Left hindlimb (tissue), 1 donor: Measurements from ENCODE around the gene ADAMTS18.
"Not testable (repeated sequence)": the region's sequence is repeated elsewhere in the genome, so short reads cannot be mapped to it uniquely, and the experiment has no call there.

ENCODE experiments used
- DNase-seq: peaks from one replicate; pipeline ENCODE4 v3.0.0-alpha.2; 2018

ADAMTS18 gene, protein sequence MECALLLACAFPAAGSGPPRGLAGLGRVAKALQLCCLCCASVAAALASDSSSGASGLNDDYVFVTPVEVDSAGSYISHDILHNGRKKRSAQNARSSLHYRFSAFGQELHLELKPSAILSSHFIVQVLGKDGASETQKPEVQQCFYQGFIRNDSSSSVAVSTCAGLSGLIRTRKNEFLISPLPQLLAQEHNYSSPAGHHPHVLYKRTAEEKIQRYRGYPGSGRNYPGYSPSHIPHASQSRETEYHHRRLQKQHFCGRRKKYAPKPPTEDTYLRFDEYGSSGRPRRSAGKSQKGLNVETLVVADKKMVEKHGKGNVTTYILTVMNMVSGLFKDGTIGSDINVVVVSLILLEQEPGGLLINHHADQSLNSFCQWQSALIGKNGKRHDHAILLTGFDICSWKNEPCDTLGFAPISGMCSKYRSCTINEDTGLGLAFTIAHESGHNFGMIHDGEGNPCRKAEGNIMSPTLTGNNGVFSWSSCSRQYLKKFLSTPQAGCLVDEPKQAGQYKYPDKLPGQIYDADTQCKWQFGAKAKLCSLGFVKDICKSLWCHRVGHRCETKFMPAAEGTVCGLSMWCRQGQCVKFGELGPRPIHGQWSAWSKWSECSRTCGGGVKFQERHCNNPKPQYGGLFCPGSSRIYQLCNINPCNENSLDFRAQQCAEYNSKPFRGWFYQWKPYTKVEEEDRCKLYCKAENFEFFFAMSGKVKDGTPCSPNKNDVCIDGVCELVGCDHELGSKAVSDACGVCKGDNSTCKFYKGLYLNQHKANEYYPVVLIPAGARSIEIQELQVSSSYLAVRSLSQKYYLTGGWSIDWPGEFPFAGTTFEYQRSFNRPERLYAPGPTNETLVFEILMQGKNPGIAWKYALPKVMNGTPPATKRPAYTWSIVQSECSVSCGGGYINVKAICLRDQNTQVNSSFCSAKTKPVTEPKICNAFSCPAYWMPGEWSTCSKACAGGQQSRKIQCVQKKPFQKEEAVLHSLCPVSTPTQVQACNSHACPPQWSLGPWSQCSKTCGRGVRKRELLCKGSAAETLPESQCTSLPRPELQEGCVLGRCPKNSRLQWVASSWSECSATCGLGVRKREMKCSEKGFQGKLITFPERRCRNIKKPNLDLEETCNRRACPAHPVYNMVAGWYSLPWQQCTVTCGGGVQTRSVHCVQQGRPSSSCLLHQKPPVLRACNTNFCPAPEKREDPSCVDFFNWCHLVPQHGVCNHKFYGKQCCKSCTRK (N-terminal part only)

DNA sequence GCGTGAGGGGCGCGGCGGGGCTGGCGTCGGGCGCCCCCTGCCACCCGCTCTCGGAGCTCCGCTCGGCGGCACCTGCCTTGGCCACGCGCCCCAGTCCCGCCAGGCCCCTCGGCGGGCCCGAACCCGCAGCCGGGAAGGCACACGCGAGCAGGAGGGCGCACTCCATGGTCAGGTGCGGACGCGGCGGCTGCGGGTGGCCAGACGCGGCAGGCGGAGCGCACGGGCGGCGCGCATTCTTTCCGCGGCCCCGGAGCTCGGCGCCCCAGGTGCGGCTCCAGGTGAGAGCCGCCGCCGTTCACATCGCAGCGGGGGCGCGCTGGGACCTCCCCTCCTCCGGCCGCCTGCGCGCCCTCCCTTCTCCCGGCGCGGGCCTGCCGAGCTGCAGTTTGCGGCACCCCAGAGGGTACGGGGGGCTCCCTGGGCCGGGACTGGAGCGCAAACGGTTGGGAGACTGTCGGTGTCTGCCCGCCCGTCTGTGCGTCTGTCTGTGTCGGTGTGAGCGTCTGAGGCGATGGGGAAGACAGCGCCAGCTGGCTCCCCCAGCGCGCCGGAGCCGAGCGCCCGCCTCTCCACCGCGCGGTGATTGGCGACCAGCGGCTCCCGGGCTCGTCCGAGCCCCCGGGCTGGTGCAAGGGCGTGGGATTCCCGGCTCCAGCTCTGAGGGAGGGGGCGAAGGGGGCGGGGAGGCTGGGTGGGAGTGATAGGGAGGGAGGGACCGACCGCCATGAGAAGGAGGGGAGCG, at the start of gene ADAMTS18:
Gene ADAMTS18 (minus strand): TSS at position 505 of the 742 bp plus-strand sequence. CDS start 339 bp downstream, at position 166.
- no peak for DNase-seq

DNA sequence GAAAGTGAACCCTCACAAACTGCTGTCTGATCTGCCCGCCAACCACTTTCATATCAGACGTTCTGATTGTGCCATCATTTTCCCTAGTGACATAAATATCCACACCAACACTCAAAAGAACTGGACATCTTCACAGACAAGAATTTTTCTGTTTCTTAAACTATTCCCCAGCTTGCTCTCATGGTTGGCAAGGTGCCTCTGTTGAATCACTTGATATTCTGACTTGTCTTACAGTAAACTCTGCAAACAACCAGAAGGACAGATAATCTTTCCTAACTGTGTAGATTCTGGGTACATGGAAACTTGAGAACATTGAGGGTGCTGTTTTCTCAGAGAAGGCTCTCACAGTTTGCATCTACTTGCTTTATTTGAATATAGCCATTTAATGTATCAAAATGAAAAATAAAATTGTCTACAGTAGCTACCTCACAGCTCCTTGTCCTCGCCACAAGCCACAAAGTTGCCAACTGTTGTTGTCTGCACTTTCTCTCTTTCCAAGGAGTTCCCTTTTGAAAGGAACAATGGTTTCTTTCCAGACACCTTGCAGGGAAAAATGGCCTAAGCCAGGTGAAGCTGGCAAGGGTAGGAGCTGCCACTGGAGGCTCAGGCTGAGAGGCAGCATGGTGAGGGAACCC, 46.0 kb upstream of the ADAMTS18 start:
- no peak for DNase-seq

DNA sequence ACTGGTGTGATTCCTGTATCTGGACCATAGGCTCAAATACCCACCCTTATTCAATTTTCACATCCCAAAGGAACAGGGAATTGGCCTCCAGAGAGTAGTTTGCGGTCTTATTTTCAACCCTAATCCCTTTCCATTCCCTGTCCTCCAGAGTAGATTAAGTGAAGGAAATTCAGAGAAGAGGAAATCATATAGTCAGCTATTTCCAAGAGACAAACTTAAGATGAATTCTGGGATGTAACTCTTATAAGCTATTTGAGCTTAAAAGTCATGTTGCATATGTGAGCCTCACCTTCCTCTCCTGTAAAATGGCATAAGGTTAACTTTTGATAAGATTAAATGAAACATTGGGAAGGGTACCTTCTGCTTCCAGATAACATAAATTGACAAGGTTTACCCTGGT, 37.4 kb upstream of the ADAMTS18 start:
- DNase-seq, result no peak

DNA sequence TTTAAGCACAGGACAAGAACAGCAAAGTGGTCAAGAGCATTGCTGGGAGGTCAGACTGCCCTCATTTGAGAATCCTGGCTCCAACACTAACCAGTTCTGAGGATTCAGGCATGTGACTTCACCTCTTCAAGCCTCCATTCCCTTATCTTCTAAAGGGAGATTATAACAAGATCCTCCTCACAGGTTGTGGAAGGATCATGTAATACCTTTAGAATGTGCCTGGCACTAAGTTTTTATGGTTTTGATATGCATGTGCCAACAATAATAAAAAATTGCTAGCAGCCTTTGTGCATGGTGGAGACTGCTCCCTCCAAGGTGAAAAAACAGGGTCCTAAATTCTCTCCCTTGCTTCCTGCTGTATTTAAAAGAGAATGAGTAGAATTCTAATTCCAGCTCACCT, 36.0 kb upstream of the ADAMTS18 start:
- DNase-seq, result no peak

DNA sequence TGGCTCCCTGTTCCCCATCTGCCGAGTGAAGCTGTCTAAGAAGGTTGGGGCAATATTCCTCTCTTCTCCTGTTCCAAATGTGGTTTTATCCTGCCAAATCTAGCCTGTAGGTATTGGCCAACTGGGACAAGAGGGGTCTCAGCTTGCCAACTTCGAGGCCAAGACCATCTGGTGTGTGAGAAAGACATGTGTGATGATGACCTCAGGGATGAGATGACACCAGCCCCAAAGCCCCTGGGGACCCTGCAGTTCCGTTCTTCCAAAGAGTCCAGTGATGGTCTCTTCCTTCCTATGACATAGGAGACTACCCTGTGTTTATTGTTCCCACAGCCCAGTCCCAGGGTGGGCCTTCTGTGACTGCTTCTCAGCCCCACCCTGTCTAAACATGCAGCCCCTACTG, 34.8 kb upstream of the ADAMTS18 start:
- DNase-seq, result no peak

DNA sequence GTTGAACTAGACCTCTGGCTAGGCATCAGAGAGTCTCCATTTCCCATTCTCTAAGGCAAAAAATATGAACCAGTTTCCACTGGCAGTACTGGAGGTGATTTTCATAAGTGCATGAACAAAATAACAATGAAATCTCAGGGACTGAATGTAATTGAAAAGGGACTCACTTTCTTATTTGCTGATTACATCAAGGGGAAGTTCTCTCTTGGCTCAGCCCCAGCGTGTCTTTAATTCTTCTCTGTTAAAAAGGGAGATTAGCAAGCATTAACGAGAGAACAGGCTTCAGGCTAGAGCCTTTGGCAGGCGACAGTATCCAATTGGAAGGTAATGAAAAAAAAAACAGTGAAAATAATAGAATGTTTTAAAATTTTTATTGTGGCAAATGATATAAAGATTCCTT, 34.0 kb upstream of the ADAMTS18 start:
- no peak for DNase-seq

DNA sequence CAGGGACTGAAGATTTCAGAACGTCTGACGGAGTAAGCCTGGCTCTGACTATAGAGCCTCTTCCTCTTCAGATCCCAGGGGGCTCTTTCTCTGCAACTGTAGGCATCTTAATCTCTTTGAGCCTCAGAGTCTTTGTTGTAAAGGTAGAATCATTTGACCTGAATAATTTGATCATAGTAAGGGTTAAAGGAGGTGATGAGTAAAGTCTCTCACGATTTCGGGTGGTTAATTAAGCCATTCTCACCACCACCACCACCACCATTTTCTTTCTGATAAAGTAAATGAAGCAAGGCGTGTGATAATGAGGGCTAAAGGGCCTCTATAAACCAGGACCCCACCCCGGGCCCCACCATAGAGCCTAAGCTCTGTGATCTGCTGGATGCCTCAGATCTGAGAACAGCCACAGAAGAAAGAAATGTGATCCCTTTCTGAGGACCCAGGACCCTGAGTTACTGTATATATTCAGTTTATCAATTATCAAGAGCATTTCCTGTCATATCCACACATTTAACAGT, 33.0 kb upstream of the ADAMTS18 start:
- no peak for DNase-seq

DNA sequence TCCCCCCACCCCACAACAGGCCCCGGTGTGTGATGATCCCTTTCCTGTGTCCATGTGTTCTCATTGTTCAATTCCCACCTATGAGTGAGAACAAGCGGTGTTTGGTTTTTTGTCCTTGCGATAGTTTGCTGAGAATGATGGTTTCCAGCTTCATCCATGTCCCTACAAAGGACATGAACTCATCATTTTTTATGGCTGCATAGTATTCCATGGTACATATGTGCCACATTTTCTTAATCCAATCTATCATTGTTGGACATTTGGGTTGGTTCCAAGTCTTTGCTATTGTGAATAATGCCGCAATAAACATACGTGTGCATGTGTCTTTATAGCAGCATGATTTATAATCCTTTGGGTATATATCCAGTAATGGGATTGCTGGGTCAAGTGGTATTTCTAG, 28.8 kb upstream of the ADAMTS18 start:
- not testable (repeated sequence) for DNase-seq

DNA sequence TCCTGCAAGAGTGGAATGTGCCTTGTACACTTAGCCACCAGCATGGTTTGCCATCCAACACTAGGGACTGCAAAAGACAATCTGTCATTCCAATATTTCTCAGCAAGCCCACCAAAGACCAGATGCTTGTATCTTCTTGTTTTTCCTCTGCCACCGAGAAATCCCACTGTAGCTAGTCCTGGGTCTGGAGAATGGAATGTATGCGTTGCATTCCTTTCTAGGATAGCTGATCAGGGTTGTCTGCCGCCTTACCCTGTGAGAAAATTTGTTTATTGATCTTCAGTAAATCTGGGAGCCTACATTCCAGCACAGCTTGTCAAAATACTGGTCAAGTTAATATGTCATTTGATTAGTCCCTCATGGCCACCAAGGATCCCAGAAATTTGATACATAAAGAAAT, 28.1 kb upstream of the ADAMTS18 start:
- no peak for DNase-seq

DNA sequence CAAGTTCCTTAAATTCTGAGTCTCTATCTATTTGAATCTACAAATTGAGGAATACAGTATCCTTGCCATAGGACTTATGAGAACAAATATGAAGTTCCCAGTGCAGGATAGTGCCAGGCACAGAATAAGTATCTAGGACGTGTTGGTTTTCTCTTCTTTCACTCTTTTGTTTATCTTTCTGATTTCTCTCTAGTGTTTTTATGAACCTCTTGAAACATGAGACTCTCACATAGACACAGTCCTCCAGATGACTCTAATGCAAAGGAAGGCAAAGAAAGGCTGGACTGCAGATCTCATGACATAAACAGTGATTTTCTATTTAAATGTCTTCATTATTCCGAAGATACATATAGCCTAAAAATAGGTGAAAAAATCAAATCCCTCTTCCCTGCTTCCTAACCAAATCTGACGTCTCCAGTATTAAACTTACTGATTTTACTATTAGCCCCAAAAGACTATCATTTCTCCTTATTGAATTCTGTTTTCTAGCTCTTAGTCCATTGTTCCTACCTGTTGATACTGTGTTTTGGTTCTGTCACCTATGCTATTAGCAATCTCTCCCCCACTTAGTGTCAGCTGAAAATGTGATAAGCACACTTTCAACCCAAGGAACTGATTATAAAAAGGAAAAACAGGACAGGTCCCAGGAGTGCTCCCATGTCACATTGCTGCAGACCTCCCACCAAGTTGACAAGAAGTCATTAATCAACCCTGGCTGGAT, 24.9 kb upstream of the ADAMTS18 start:
- DNase-seq, result no peak

DNA sequence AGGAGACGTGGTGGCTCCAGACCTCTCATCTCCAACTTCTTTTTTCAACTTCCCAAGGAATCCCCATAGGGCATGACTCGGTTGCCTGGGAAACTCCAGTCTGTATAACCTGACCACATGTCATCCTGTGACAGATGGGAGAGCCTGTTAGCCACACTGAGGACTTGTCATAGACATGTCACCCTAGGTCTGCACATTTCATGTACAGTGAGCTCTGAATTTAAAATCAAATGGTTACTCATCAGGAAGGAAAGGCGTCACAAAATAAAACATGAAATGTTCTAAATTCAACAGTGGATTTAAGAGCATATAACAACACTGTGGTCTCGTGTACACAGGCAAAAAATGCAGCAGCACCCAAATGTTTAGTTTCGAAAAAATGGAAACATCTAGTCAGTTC, 22.2 kb upstream of the ADAMTS18 start:
- DNase-seq, result no peak

DNA sequence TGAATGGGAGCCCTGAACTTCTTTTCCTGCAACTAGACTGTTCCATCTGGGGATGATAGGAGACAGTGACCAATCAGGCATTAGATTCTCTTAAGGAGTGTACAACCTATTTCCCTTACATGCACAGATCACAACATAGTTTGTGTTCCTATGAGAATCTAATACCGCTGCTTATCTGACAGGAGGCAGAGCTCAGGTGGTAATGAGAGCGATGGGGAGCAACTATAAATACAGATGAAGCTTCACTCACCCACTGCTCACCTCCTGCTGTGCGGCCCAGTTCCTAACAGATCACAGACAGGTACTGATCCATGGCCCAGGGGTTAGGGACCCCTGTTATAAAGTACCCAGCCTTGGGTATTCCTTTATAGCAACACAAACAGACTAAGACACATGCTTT, 17.4 kb upstream of the ADAMTS18 start:
- DNase-seq, result no peak

DNA sequence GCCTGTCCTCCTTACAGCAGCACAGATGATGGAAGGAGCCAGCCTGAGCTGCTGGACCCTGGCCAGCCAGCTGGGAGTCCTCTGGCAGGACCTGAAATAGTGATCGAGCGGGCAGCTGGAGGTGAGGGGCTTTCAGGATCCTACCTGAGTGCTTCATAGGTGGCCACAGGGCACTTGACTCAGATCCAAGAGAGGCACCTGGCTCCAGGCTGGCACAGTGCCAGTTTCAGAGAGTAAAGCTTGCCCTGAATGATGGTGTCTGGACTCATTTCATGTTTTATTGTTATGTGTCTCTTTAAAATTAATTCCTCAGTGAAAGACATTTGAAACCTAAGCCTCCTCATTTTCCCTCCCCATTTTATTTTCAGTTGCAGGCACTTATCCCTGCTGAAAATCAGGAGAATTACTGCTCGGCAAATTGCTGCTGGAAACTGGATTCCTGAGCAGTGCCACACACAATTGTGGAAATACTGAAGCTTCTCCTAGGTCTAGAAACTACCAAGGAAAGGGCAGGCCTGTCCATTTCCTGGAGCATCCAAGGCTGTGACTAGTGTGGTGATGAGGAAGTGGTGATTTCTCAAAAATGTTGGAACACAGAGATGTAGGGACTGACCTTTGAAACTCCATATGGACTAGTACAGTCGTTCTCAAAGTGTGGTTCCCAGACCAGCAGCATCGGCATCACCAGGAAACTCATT, 16.1 kb upstream of the ADAMTS18 start:
- no peak for DNase-seq

DNA sequence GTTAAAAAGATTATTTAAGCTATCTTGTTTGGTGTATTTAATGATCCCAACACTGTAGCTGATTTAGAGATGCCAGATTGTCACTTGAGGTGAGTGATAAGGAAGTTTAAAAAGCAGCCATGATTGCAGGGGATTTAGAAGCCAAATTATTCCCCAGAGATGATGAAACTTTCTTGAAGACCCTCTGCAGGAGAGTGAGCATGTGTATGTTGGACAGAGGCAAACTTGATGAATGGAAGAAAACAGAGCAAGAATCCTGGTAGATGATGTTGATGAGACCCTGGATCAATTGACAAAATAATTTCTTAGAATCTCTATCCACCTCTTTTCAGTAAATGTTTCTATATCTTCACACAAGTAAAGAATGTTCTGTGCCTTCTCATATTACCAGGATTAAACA, 14.4 kb upstream of the ADAMTS18 start:
- DNase-seq, result no peak

DNA sequence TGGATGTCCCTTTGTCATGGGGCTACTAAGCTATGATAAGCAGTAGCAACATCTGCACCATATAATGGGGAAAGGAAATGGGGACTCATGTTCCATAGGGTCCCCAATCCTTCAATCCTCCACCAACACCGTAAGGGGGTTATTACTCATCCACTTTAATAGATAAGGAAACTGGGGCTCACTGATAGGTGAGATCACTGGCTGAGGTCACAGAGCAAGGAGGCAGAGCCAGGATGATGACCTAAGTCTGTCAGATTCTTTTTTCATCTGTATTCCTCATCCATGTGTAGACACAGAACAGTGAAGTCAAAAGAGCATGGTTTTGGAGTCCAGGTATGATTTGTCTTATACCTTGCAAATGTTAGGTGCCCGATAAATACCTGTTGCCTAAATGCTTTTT, 10.5 kb upstream of the ADAMTS18 start:
- no peak for DNase-seq

DNA sequence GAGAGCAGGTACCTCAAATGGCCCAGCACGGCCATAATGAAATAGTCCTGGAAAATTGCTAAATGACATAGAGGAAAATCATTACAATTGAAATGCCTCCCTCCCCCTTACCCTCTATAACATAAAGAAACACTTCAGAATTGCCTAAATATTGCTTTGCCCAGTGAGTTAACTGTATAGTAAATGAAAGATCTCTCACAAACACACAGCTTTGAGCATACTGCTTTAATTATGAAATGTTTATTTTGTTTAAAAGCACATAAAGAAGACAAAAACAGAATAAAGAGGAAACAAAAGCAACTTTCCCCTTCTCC, 9.3 kb upstream of the ADAMTS18 start:
- DNase-seq, result no peak

DNA sequence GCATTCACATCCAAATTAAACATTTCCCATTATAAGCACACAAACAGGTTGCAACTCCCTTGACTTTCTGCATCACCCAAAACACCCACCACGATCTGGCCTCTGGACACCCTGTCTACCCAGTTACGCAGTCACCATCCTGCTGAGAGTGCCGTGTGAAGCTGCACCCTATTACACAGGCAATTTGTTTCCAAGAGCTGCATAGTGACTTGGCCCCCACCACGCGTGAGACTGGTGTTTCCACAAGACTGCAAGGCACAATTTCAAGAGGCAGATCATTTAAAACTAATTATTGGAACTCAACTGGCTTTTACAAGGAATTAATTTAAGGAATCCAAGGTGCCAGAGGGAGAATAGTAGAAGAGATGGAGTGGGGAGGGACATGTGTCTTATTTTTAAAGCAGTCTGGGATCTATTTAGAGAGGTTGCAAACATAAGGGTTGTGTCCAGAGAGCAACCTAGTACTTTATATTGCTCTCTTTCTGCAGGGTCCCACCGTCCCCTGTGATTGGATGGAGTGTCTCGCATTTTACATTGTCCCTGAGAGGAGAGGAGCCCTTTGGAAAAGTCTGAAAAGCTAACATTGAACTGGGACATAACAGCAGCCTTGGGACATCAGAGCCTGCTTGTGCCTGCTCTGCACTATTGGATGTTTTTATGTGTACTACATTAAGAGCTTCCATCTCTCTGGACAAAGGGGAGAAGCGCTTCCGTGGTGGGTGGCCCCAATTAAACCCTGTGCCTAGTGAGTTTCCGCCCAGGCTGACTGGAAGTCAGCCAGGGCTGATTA, 8.7 kb upstream of the ADAMTS18 start:
- DNase-seq, result no peak

DNA sequence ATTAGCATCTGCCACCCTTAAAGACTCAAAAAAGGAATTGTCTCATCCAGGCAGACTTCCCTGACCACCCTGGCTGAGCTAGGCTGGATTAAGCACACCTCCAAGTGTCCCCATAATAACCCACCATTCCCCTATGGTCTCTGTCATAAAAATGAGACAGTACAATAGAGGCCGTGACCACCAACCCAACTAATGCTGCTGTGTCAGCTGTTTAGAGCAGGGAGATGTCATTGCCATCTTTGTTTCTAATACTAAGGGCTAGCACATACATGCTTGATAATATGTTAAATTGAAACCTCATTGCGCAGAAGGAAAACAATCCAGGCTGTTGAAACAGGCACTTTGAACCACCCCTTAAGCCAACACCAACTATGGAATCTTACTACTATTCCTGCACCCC, 7.2 kb upstream of the ADAMTS18 start:
- no peak for DNase-seq

DNA sequence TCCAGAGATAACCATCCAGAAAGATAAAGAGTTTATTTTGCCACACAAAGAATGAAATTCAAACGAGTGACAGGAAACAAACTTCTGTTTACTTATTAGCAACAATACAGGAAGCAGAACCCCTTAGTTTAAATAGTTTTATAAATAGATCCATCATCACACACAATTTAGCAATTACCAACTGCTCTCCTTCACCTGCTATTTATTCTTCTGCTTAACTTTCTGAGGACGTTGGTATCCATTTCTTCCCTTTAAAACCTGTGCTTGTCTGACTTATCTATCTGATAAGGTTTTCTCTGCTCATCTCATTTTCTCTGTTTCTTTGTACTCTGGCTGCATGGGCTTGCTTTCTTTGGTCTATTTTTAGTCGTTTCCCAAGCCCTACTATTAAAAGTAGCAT, 4.3 kb upstream of the ADAMTS18 start:
- DNase-seq, result no peak

DNA sequence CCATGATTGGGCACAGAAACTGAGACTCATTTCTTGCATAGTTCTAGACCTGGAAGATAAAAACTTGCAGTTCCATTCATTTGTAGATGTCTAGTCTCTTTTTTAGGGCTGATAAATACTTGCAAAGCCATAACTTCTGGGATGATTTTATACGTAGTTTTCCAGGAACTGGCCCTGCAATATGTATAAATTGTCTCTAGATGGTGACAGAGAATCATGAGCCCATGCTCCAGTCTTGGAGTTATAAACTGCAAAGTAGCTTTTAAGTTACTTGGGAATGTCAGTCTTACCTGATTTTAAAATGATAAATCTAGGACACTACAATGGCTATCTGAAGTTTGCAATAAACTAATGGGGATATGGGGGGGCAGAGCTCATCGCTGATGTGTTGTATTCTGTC, 3.0 kb upstream of the ADAMTS18 start:
- no peak for DNase-seq
